Stimulated activated CD8-positive, alpha-beta memory T cell treated with anti-CD3 and anti-CD28 coated beads, Interleukin-4, amount 100 ng/mL, for 48 hours (primary cell): ENCODE results near the gene METTL26.
"Not testable (repeated sequence)": the region's sequence is repeated elsewhere in the genome, so short reads cannot be mapped to it uniquely, and the experiment has no call there.

Source experiments
- DNase-seq: peaks from one replicate; pipeline ENCODE4 v3.0.0-alpha.2; 2020

METTL26 gene

DNA sequence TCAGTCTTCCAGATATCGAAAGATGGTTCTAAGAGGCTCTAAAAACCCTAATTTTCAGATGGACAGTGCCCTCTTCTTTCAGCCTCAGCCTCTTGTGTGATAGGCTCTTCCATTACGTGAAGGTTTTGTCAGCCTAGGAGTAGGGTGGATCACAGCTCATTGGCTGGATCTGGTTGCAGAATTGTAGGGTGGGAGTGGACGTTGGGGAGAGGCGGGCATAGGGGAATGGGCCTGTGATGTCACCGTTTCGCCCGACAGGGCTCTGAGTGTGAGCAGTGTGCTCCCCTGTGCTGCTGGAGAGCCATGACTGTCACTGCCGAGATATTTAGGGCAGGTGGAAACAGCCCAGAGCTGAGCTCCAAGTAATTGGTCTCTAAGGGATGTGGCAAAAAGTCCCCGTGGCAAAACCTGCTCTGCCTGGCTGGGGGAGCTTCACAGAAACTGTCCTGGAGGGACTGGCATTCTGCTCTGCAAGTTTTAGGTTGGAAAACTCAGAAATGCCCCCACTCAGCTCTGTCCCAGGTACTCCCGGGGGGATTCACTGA is 11.5 kb downstream of the METTL26 start:
- DNase-seq: no peak

- DNase-seq: no peak
Measured at GRCh38 chr16:622920-623280, 13.2 kb downstream of the METTL26 start.

GRCh38 chr16:621526-622105 is 14.5 kb downstream of the METTL26 start:
- DNase-seq: no peak

DNA sequence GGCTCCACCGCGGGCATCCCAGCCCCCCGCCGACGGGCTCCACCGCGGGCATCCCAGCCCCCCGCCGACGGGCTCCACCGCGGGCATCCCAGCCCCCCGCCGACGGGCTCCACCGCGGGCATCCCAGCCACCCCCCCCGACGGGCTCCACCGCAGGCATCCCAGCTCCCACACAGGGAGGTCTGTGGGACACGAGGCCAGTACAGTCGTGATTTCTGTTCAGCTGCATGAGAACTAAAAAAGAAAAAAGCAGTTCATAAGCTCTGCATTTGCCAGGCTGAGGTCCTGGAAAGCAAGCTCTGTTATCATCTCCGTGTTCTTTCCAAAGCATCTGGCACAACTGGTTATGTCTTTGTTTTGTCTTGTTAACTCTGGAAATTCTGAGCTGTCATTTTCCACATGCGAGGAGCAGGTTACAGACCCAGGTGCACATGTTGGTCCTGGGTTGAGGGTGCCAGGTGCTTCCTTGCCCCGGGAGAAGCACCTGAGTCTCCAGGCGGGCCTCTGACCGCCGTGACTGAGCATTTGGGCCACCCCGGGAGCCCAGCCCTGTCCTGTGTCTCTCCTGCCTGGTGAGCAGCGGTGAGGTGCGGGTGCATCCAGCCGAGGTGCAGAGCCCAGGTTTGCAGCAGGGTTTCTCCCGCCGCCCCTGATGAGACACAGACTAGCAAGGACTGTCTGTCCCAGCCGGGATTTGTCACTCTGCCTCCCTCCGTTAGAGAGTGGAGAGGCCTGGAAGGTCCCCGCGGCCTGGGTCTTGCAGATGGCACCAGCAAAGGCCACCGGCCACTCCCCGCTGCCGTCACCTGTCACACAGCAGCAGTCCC is 15.2 kb downstream of the METTL26 start:
- no peak for DNase-seq

DNA sequence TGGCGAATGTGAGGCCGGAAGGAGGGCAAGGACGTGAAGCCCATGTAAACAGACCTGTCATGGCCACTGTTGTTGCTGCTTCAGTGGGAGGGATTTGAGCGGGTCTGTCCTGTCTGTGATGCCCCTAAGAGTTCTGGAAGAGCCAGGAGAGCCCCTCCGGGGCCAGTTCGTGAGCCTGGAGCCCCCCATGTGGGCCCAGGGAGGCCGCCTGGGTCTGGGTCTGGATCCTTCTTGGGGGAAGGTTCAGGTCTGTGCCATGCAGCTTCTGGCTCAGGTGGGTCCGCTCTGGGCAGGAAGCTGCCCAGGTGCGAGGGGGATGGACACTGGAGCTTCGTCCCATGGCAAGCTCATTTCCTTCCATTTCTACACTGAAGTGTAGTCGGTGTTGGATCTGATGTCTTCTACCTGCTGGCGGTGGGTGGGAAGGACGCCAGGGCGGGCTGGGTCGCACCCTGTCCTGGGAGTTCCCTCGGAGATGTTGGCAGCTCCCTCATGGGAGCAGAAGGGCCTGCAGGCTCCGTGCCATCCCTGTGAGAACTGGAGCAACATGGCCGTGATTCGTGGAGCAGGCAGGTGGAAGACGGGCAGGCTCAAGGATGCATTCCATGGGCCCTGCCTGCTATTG is 16.5 kb downstream of the METTL26 start:
- DNase-seq: no peak

DNA sequence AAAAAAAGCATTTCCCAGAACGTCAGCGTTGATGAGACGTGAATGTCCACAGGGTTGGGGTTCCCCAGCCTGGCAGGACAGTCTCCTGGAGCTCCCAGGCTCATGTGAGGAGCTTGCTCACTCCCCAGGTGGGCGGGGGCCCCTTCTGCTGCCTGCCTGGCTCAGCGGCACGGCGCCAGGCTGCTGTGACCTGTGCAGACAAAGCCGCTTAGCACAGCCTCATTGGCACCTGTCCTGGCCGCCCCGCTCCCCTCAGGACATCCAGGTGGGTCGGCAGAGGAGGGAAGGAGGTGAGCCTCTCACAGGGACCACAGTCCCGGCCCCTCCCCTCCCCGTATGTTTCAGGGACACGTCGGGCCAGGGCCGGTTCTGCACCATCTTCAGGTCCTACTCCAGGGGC is 18.2 kb downstream of the METTL26 start:
- DNase-seq: no peak

DNA sequence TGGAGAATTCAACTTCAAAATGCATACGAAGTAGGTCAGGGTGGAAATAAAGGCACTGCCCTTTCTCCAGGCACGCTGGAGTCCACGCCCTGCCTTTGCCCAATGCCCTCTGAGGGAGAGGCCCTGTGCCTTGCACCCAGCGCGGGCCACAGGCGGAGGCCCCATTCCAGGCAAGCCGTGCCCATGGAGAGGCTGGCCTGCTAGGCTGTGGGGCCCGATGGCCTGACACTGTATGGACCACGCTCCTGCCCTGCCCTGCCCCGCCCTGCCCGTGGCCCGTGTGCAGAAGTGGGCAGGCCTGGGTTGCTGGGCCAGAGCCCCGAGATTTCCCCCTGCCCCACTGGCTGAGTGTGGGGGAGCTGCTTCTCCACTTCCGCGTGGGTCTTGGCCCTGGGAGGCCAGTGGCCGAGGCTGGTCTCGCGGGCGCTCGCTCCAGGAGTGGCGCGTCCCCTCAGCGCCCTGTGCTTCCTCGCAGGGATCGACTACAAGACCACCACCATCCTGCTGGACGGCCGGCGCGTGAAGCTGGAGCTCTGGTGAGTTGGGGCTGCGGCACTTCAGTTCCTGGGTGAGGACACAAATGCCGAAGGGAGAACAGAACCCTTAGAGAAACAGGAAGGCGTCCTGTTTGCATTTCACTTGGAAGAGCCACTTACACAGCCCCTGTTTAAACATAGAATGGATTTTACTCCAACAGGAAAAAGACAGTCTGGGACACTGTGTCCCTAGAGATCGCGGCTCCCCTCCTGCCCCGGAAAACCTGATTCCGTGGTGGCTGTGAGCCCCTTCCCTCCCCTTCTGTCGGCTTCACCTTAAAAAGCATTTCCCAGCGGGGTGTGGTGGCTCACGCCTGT is 19.1 kb downstream of the METTL26 start:
- no peak for DNase-seq

GRCh38 chr16:615122-615521 is 21.0 kb downstream of the METTL26 start:
- DNase-seq: no peak

DNA sequence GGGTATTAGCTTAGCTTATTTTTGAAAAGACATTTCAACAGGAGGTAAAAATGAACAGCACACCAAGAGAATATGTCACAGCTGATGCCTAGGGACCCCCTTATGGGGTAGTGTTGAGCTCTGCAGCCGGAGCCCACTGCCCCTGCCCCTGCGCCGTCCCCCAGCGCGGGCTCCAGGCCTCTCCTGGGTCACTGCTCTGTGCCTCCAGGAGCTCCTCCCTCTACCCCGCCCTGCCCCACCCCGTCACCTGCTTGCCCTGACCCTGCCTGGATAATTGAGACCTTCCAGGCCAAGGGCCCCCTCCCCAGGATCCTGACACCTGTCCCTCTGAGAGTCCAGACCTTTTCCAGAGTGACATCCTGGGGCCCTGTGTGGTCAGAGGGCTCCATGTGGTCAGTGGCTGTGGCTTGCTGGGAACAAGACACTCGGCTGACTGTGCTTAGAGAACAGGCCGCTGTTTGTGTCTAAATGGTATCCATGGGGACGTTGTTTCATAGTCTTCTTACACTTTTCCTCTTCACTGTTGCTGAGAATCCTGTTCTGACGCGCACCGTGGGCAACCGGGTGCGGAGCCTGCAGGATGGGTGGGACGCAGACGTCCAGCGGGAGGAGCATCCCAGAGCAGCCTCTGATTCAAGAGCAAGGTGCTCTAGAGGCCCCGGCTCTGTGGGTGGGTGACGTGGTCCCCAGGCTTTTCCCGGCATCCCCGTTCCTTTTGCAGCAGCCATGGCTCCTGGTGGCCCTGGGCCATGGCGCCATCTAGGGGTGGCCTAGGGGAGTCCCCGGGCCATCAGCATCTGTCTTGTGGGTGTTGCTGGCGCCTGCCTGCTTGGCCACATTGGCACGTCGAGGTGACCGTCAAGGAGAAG is 25.4 kb downstream of the METTL26 start:
- DNase-seq: peak; percentile 78

GRCh38 chr16:609984-610383 is 26.1 kb downstream of the METTL26 start:
- no peak for DNase-seq

GRCh38 chr16:609316-609715 is 26.8 kb downstream of the METTL26 start:
- DNase-seq: no peak

DNA sequence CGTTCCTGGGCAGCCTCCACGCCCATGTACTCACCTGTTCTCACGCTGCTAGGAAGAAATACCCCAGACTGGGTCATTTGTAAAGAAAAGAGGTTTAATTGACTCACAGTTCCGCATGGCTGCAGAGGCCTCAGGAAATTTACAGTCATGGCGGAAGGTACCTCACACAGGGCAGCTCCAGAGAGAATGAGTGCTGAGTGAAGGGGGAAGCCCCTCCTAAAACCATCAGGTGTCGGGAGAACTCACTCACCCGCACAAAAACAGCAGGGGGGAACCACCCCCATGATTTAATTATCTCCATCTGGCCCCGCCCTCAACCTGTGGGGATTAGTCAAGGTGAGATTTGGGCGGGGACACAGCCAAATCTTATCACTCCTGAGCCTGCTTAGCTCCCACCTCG is 28.1 kb downstream of the METTL26 start:
- DNase-seq: peak; percentile 70

GRCh38 chr16:606656-607307 is 29.3 kb downstream of the METTL26 start:
- DNase-seq: no peak

DNA sequence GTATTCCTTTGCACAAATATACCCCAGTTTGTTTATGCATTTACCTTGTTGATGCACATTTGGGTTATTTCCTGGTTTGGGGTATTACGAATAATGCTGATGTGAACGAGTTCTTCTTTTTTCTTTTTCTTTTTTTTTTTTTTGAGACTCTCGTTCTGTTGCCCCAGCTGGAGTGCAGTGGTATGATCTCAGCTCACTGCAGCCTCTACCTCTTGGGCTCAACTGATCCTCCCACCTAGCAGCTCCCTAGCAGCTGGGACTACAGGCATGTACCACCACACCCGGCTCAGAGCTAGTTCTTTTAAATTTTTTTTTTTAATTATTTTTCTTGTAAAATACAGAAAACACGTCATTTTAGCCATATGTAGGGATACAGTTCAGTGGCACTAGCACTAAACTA is 32.2 kb downstream of the METTL26 start:
- DNase-seq: no peak

GRCh38 chr16:600781-601180 is 35.3 kb downstream of the METTL26 start:
- DNase-seq: no peak

- no peak for DNase-seq
Measured at GRCh38 chr16:598823-599739, 37.0 kb downstream of the METTL26 start.

GRCh38 chr16:597655-598054 is 38.5 kb downstream of the METTL26 start:
- DNase-seq: not testable (repeated sequence)

DNA sequence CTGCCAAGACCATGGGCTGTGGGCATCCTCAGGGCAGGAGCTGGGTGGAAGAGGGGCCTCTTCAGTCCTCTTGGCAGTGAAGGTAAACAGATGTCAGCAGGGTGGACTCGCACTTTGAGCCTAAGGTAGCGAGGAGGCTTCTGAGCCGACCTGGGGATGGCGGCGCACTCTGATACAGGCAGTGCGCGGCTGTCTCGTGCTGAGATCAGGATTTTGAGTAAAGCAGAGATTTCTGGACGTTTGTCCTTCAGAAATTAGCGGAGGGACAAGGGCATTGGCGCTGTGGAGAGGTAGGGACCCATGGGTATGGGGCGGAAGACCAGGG is 39.4 kb downstream of the METTL26 start:
- no peak for DNase-seq

DNA sequence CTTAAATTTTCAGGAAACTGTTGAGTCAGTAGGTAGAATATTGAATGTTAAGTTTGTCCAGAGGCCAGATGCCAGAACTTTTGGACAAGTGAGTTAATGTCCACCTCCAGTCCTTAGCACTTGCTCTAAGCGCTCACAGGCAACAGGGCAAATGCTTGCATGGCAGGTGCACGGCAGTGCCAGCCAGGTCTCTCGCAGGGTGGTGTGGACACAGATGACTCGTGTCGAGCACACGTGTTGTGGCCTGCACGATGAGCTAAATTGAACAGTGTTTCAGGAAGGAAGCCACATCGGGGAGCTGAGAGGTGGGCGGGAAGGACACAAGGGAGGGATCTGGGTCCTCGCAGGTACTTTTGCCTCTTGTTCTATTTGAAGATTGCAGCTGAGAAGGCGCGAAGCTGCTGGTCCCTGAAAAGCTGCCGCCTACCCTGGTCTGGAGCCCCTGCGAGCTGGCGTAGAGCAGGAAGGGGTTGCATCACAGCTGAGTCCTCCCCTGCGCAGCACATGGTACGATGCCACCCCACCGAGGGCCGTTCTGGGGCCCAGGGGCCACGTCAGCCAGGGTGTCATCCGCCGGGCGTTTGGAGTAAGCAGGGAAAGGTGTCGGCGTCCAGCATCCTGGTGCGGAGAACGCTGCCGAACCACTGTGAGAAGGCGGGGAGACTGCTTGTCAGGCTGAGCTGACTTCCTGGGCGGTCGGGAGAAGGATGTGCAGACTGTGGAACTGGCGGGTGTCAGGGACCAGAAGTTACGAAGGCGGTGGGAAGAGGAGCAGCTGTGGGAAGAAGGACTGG is 40.0 kb downstream of the METTL26 start:
- DNase-seq: no peak

GRCh38 chr16:595094-595528 is 41.0 kb downstream of the METTL26 start:
- DNase-seq: no peak
